Measurements from ENCODE around the gene RCBTB2.

DNA sequence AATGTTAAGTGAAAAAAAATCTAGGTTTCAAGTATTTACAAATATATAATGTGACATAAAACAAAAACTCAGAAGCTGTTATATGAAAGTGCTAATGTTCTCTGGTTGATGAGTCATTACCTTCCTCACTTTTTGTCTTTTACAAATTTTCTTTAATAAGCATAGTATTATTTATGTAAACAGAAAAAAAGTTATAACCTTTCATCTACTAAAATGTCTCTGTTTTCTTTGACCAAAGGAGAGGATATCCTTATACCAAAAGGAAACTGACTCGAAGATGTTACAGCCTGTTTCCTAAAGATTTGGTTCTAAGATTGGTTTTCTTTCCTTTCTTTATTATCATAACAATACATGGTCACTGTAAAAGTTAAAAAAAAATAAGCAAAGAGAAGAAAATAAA is 38.0 kb downstream of the RCBTB2 start:
- TF ChIP-seq, protein P1, sequence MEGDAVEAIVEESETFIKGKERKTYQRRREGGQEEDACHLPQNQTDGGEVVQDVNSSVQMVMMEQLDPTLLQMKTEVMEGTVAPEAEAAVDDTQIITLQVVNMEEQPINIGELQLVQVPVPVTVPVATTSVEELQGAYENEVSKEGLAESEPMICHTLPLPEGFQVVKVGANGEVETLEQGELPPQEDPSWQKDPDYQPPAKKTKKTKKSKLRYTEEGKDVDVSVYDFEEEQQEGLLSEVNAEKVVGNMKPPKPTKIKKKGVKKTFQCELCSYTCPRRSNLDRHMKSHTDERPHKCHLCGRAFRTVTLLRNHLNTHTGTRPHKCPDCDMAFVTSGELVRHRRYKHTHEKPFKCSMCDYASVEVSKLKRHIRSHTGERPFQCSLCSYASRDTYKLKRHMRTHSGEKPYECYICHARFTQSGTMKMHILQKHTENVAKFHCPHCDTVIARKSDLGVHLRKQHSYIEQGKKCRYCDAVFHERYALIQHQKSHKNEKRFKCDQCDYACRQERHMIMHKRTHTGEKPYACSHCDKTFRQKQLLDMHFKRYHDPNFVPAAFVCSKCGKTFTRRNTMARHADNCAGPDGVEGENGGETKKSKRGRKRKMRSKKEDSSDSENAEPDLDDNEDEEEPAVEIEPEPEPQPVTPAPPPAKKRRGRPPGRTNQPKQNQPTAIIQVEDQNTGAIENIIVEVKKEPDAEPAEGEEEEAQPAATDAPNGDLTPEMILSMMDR (tag by site-specific recombination; IDR thresholded peaks at IDR 0.05), result no peak
- TF ChIP-seq, protein P2, sequence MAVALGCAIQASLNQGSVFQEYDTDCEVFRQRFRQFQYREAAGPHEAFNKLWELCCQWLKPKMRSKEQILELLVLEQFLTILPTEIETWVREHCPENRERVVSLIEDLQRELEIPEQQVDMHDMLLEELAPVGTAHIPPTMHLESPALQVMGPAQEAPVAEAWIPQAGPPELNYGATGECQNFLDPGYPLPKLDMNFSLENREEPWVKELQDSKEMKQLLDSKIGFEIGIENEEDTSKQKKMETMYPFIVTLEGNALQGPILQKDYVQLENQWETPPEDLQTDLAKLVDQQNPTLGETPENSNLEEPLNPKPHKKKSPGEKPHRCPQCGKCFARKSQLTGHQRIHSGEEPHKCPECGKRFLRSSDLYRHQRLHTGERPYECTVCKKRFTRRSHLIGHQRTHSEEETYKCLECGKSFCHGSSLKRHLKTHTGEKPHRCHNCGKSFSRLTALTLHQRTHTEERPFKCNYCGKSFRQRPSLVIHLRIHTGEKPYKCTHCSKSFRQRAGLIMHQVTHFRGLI (tag by site-specific recombination; IDR thresholded peaks at IDR 0.05), result no peak
- no peak for TF ChIP-seq SETDB1 (IDR thresholded peaks at IDR 0.05; ENCODE audit: insufficient read length, low read length)
- TF ChIP-seq ZNF76 (tag by site-specific recombination; IDR thresholded peaks at IDR 0.05; ENCODE audit: borderline replicate concordance, low read depth), result no peak
- TF ChIP-seq, protein P3, sequence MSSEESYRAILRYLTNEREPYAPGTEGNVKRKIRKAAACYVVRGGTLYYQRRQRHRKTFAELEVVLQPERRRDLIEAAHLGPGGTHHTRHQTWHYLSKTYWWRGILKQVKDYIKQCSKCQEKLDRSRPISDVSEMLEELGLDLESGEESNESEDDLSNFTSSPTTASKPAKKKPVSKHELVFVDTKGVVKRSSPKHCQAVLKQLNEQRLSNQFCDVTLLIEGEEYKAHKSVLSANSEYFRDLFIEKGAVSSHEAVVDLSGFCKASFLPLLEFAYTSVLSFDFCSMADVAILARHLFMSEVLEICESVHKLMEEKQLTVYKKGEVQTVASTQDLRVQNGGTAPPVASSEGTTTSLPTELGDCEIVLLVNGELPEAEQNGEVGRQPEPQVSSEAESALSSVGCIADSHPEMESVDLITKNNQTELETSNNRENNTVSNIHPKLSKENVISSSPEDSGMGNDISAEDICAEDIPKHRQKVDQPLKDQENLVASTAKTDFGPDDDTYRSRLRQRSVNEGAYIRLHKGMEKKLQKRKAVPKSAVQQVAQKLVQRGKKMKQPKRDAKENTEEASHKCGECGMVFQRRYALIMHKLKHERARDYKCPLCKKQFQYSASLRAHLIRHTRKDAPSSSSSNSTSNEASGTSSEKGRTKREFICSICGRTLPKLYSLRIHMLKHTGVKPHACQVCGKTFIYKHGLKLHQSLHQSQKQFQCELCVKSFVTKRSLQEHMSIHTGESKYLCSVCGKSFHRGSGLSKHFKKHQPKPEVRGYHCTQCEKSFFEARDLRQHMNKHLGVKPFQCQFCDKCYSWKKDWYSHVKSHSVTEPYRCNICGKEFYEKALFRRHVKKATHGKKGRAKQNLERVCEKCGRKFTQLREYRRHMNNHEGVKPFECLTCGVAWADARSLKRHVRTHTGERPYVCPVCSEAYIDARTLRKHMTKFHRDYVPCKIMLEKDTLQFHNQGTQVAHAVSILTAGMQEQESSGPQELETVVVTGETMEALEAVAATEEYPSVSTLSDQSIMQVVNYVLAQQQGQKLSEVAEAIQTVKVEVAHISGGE (tag by site-specific recombination; conservative IDR thresholded peaks at IDR 0.05; ENCODE audit: low read depth), result no peak
- TF ChIP-seq, protein P4, sequence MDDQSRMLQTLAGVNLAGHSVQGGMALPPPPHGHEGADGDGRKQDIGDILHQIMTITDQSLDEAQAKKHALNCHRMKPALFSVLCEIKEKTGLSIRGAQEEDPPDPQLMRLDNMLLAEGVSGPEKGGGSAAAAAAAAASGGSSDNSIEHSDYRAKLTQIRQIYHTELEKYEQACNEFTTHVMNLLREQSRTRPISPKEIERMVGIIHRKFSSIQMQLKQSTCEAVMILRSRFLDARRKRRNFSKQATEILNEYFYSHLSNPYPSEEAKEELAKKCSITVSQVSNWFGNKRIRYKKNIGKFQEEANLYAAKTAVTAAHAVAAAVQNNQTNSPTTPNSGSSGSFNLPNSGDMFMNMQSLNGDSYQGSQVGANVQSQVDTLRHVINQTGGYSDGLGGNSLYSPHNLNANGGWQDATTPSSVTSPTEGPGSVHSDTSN (CRISPR knock-in tag; IDR thresholded peaks at IDR 0.05), result no peak
- TF ChIP-seq ZNF792 (tag by site-specific recombination; IDR thresholded peaks at IDR 0.05), result no peak
- TF ChIP-seq ZEB2 (tag by site-specific recombination; IDR thresholded peaks at IDR 0.05), result no peak
- TF ChIP-seq, protein P5, sequence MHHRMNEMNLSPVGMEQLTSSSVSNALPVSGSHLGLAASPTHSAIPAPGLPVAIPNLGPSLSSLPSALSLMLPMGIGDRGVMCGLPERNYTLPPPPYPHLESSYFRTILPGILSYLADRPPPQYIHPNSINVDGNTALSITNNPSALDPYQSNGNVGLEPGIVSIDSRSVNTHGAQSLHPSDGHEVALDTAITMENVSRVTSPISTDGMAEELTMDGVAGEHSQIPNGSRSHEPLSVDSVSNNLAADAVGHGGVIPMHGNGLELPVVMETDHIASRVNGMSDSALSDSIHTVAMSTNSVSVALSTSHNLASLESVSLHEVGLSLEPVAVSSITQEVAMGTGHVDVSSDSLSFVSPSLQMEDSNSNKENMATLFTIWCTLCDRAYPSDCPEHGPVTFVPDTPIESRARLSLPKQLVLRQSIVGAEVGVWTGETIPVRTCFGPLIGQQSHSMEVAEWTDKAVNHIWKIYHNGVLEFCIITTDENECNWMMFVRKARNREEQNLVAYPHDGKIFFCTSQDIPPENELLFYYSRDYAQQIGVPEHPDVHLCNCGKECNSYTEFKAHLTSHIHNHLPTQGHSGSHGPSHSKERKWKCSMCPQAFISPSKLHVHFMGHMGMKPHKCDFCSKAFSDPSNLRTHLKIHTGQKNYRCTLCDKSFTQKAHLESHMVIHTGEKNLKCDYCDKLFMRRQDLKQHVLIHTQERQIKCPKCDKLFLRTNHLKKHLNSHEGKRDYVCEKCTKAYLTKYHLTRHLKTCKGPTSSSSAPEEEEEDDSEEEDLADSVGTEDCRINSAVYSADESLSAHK (tag by site-specific recombination; IDR thresholded peaks at IDR 0.05), result no peak
